Measurements from ENCODE around the gene TRAPPC4. TPM values are rescaled to one million over a fixed set of nuclear protein-coding genes. Genes with fewer than 3 reads are reported as not detected.
"Not testable (repeated sequence)": the region's sequence is repeated elsewhere in the genome, so short reads cannot be mapped to it uniquely, and the experiment has no call there.

TRAPPC4 gene
- total RNA-seq, 1 donor from 2014 or later, result 30.7 TPM

GRCh38 chr11:119029069-119029339 is 10.4 kb downstream of the TRAPPC4 start:
- intact Hi-C loops (cut with DNase I), result no loop called here
- DNase-seq, result no peak
- no peak for ATAC-seq (ENCODE audit: poor library complexity)

GRCh38 chr11:119029340-119030028 is 10.9 kb downstream of the TRAPPC4 start:
- intact Hi-C loops (cut with DNase I), result no loop called here
- ATAC-seq (ENCODE audit: poor library complexity), result peak; percentile 23

GRCh38 chr11:119030029-119030328 is 11.4 kb downstream of the TRAPPC4 start:
- ATAC-seq (ENCODE audit: poor library complexity), result no peak
- DNase-seq, result no peak
- intact Hi-C loops (cut with DNase I), result no loop called here

More at GRCh38 chr11:119029340-119030028, 10.9 kb downstream of the TRAPPC4 start:
- DNase-seq, result no peak

GRCh38 chr11:119030329-119031047 is 11.9 kb downstream of the TRAPPC4 start, which contains the start of gene SLC37A4:
TSS of gene SLC37A4 (minus strand) at chr11:119030877.
- peak; percentile 98 for ATAC-seq (ENCODE audit: poor library complexity)
- DNase-seq, result peak; percentile 99
- intact Hi-C loops (cut with DNase I), result no loop called here

GRCh38 chr11:119031912-119032280 is 13.3 kb downstream of the TRAPPC4 start:
- ATAC-seq (ENCODE audit: poor library complexity), result no peak
- intact Hi-C loops (cut with DNase I), result no loop called here
- no peak for DNase-seq

- ATAC-seq (ENCODE audit: poor library complexity); intact Hi-C loops (cut with DNase I); DNase-seq: not testable (repeated sequence)
Measured at GRCh38 chr11:119033421-119033820, 14.9 kb downstream of the TRAPPC4 start.

GRCh38 chr11:119034813-119035212 is 16.2 kb downstream of the TRAPPC4 start:
- no peak for ATAC-seq (ENCODE audit: poor library complexity)
- intact Hi-C loops (cut with DNase I), result no loop called here
- no peak for DNase-seq

GRCh38 chr11:119038884-119039283 is 20.3 kb downstream of the TRAPPC4 start:
- no peak for ATAC-seq (ENCODE audit: poor library complexity)
- intact Hi-C loops (cut with DNase I), result no loop called here
- no peak for DNase-seq

GRCh38 chr11:119039471-119039870 is 20.9 kb downstream of the TRAPPC4 start:
- ATAC-seq (ENCODE audit: poor library complexity); intact Hi-C loops (cut with DNase I): not testable (repeated sequence)

GRCh38 chr11:119041821-119042514 is 23.4 kb downstream of the TRAPPC4 start:
- DNase-seq (no peak), ATAC-seq (ENCODE audit: poor library complexity) (no peak)
- intact Hi-C loops (cut with DNase I), result no loop called here

More at GRCh38 chr11:119039471-119039870, 20.9 kb downstream of the TRAPPC4 start:
- not testable (repeated sequence) for DNase-seq

GRCh38 chr11:119042927-119043326 is 24.4 kb downstream of the TRAPPC4 start:
- ATAC-seq (ENCODE audit: poor library complexity) (no peak), DNase-seq (no peak)
- intact Hi-C loops (cut with DNase I), result no loop called here

GRCh38 chr11:119044708-119045107 is 26.1 kb downstream of the TRAPPC4 start:
- ATAC-seq (ENCODE audit: poor library complexity) (no peak), DNase-seq (no peak)
- intact Hi-C loops (cut with DNase I), result no loop called here

GRCh38 chr11:119046489-119046888 is 27.9 kb downstream of the TRAPPC4 start:
- no peak for ATAC-seq (ENCODE audit: poor library complexity)
- intact Hi-C loops (cut with DNase I), result no loop called here

GRCh38 chr11:119047205-119047604 is 28.6 kb downstream of the TRAPPC4 start:
- no peak for DNase-seq
- ATAC-seq (ENCODE audit: poor library complexity), result no peak
- intact Hi-C loops (cut with DNase I), result no loop called here

More at GRCh38 chr11:119046489-119046888, 27.9 kb downstream of the TRAPPC4 start:
- DNase-seq, result no peak

- ATAC-seq (ENCODE audit: poor library complexity), result no peak
- intact Hi-C loops (cut with DNase I), result no loop called here
- DNase-seq, result no peak
Measured at GRCh38 chr11:119048644-119049043, 30.1 kb downstream of the TRAPPC4 start.

GRCh38 chr11:119049081-119049480 is 30.5 kb downstream of the TRAPPC4 start:
- no peak for ATAC-seq (ENCODE audit: poor library complexity)
- intact Hi-C loops (cut with DNase I), result no loop called here
- DNase-seq, result no peak

GRCh38 chr11:119051440-119052162 is 33.0 kb downstream of the TRAPPC4 start:
- DNase-seq, result no peak
- intact Hi-C loops (cut with DNase I), result no loop called here
- ATAC-seq (ENCODE audit: poor library complexity), result no peak

- DNase-seq (no peak), ATAC-seq (ENCODE audit: poor library complexity) (no peak)
- intact Hi-C loops (cut with DNase I), result no loop called here
Measured at GRCh38 chr11:119052163-119052814, 33.7 kb downstream of the TRAPPC4 start.

GRCh38 chr11:119054418-119054817 is 35.9 kb downstream of the TRAPPC4 start:
- intact Hi-C loops (cut with DNase I), result no loop called here
- no peak for ATAC-seq (ENCODE audit: poor library complexity)
- no peak for DNase-seq
